Lung (tissue), 12 donors: ENCODE data around the gene UQCRC1. TPM values are rescaled to one million over a fixed set of nuclear protein-coding genes. Genes with fewer than 3 reads are reported as not detected.

Experiments
- ATAC-seq: fragments of 200-7000 bp; cut with Tn5 transposase; one replicate; pipeline ENCODE4 v1.9.1; 2020; ENCODE audit warnings: moderate number of reproducible peaks; ENCODE audit not compliant: insufficient read depth, low FRiP score
- DNase-seq, 3 donors: peaks; one replicate each; pipeline ENCODE4 v3.0.0-alpha.2; 2013 to 2017
- H3K27ac ChIP-seq, 2 donors: one replicate each; pipeline ENCODE4 v1.5.1; 2013; ENCODE audit warnings: mild to moderate bottlenecking in 2 of 2, moderate library complexity in 2 of 2, control low read depth in 1 of 2, inconsistent platforms in 1 of 2, low read depth in 1 of 2, low read length in 1 of 2
- H3K27me3 ChIP-seq, 3 donors: one replicate each; pipeline ENCODE4 v1.5.1; 2013; ENCODE audit warnings: low read length in 2 of 3; ENCODE audit not compliant: control insufficient read depth in 3 of 3, insufficient read depth in 3 of 3
- H3K36me3 ChIP-seq, 4 donors: one replicate each; pipeline ENCODE4 v1.5.1; 2013; ENCODE audit warnings: low read length in 4 of 4, mild to moderate bottlenecking in 1 of 4, moderate library complexity in 1 of 4; ENCODE audit not compliant: control insufficient read depth in 4 of 4, insufficient read depth in 4 of 4
- H3K4me1 ChIP-seq, 5 donors: one replicate each; pipeline ENCODE4 v1.5.1; 2013; ENCODE audit warnings: low read length in 5 of 5, mild to moderate bottlenecking in 2 of 5, moderate library complexity in 1 of 5; ENCODE audit not compliant: control insufficient read depth in 5 of 5, insufficient read depth in 5 of 5
- H3K4me3 ChIP-seq: one replicate; pipeline ENCODE4 v1.5.1; 2013; ENCODE audit warnings: mild to moderate bottlenecking, control low read depth, moderate library complexity
- H3K9ac ChIP-seq, 2 donors: one replicate each; pipeline ENCODE4 v1.5.1; 2013; ENCODE audit warnings: low read length in 2 of 2, control low read depth in 1 of 2; ENCODE audit not compliant: insufficient read depth in 1 of 2
- H3K9me3 ChIP-seq, 4 donors: one replicate each; pipeline ENCODE4 v1.5.1; 2013; ENCODE audit warnings: low read length in 3 of 4, mild to moderate bottlenecking in 1 of 4, moderate library complexity in 1 of 4; ENCODE audit not compliant: control insufficient read depth in 4 of 4, insufficient read depth in 3 of 4
- WGBS, 2 donors: extraction: QIAGEN DNeasy Blood & Tissue Kit; methylation state at CpG; one replicate each; pipeline ENCODE4 v1.1.7; 2013; 5-methylcytosine and 5-hydroxymethylcytosine counted together
- polyA plus RNA-seq, 2 donors: library from polyadenylated mRNA; stranded (reverse); fragments of 200-250 nt; gene quantifications; one replicate each; pipeline ENCODE4 v1.2.1, GENCODE V29; 2013
- total RNA-seq, 2 donors: library from RNA; depleted of rRNA in 1 of 2; stranded (reverse); fragments of >200 nt in 1 of 2; gene quantifications; one replicate each; pipeline ENCODE4 v1.2.1, GENCODE V29; 2014 to 2021
- TF ChIP-seq, protein P1 (sequence below): IDR thresholded peaks from 2 replicates; pipeline ENCODE4 v1.5.1; 2012; ENCODE audit warnings: mild to moderate bottlenecking; ENCODE audit errors: control extremely low read depth, extremely low read depth
- donor health status: control.
- donor health status: control.
- donor health status: Bipolar disorder and iron deficiency.
- donor health status: healthy.
- donor health status: DM: yes; HTN: yes; CAD: no.

Gene UQCRC1
- total and polyA plus RNA-seq, 4 donors = 98.5 to 225 (median 176) TPM

GRCh38 chr3:48576647-48577046, 32.8 kb downstream of the UQCRC1 start:
- no peak for DNase-seq
- no peak for ATAC-seq
- no peaks in the 10 kb centered on the region for H3K9me3 ChIP-seq
- H3K36me3 ChIP-seq = peaks cover 0 to 4% (median 0%) of the 10 kb centered on the region in 4 donors
- no peaks in the 10 kb centered on the region for H3K27me3 ChIP-seq
- no peak overlapping the region for H3K9ac ChIP-seq
- no peak overlapping the region for H3K27ac ChIP-seq
- TF ChIP-seq, protein P1, sequence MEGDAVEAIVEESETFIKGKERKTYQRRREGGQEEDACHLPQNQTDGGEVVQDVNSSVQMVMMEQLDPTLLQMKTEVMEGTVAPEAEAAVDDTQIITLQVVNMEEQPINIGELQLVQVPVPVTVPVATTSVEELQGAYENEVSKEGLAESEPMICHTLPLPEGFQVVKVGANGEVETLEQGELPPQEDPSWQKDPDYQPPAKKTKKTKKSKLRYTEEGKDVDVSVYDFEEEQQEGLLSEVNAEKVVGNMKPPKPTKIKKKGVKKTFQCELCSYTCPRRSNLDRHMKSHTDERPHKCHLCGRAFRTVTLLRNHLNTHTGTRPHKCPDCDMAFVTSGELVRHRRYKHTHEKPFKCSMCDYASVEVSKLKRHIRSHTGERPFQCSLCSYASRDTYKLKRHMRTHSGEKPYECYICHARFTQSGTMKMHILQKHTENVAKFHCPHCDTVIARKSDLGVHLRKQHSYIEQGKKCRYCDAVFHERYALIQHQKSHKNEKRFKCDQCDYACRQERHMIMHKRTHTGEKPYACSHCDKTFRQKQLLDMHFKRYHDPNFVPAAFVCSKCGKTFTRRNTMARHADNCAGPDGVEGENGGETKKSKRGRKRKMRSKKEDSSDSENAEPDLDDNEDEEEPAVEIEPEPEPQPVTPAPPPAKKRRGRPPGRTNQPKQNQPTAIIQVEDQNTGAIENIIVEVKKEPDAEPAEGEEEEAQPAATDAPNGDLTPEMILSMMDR = no peak
- H3K4me1 ChIP-seq = no peaks in the 10 kb centered on the region
- 81 to 95% methylated on average over 4 of the region's 4 CpGs for WGBS, 2 donors
- no peak overlapping the region for H3K4me3 ChIP-seq

DNA sequence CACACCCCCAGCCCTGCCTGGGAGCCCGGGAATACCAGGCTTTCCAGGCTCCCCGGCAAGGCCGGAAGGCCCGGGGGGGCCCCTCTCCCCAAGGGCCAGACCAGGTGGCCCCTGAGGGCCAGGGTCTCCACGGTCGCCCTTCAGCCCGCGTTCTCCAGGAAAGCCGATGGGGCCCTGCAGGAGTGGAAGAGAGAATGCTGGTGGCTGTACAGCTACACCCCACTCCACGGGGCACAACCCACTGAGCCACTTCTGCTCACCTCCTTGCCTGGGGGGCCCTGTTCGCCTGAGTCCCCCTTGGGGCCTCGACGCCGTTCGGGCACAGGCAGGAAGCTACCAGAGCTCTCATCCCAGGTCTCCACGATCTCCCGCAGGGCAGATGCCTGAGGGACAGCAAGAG, 34.1 kb downstream of the UQCRC1 start:
- Histone ChIP-seq H3K36me3 (peaks cover 0 to 4% (median 0%) of the 10 kb centered on the region in 4 donors), H3K27ac (no peak overlapping the region), H3K4me3 (no peak overlapping the region), H3K9ac (no peak overlapping the region), H3K27me3 (no peaks in the 10 kb centered on the region), H3K9me3 (no peaks in the 10 kb centered on the region), H3K4me1 (no peaks in the 10 kb centered on the region)
- ATAC-seq (no peak), DNase-seq (no peak)
- 86 to 91% methylated on average over 17 of the region's 17 CpGs for WGBS, 2 donors
- TF ChIP-seq, protein P1 = no peak

DNA sequence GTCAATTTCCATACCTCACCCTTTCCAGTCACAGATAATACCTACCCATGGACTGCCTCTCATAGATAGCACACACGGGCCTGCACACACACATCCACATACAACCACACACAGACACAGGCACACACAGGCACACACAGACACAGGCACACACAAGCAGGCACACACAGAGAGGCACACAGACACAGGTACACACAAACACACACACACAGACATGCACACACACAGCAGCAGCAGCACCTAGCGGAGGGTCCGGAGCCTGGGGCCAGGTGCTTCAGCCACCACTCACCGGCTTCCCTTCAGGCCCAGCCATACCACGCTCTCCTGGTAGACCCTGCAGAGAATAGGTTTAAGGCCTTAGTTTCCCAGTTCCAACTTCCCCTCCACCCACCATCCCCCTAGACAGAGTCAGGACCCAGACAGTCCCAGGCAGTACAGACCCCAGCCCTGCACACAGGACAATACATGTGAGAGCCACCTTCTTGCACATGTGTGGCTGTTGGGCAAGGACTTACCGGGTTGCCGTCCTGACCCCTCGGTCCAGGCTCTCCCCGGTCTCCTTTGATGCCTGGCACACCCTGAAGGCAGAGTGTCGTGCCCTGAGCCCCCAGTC, 35.4 kb downstream of the UQCRC1 start:
- TF ChIP-seq, protein P1 = no peak
- DNase-seq = no peak
- no peaks in the 10 kb centered on the region for H3K9me3 ChIP-seq
- no peak overlapping the region for H3K9ac ChIP-seq
- 93 to 95% methylated on average over 9 to 10 of the region's 10 CpGs for WGBS, 2 donors
- no peaks in the 10 kb centered on the region for H3K4me1 ChIP-seq
- peaks cover 0 to 4% (median 0%) of the 10 kb centered on the region in 4 donors for H3K36me3 ChIP-seq
- H3K4me3 ChIP-seq = no peak overlapping the region
- no peak for ATAC-seq
- no peak overlapping the region for H3K27ac ChIP-seq
- H3K27me3 ChIP-seq = no peaks in the 10 kb centered on the region

DNA sequence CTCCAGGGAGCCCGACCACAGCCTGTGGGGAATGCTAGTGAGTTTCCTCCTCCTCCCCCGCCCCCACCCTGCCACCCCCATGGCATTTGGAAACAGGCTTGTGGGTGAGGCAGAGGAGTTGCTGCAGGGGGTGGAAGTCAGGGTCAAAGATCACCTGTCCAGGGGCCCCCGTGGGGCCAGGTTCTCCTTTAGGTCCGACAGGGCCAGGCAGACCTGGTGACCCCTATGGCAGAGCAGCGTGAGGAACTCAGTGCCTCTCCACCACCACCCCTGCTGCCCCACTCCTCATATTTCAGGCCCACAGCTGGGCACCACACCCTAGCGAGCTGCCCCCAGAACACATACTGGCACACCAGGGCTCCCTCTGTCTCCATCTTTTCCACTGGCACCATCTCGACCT, 36.9 kb downstream of the UQCRC1 start:
- 82 to 89% methylated on average over 7 of the region's 7 CpGs for WGBS, 2 donors
- H3K36me3 ChIP-seq = peaks cover 0 to 3% (median 0%) of the 10 kb centered on the region in 4 donors
- no peak for ATAC-seq
- no peaks in the 10 kb centered on the region for H3K27me3 ChIP-seq
- DNase-seq = no peak
- H3K4me1 ChIP-seq = no peaks in the 10 kb centered on the region
- H3K27ac ChIP-seq = no peak overlapping the region
- no peaks in the 10 kb centered on the region for H3K9me3 ChIP-seq
- TF ChIP-seq, protein P1 = no peak
- no peak overlapping the region for H3K4me3 ChIP-seq
- H3K9ac ChIP-seq = no peak overlapping the region
